GM21360 (cell line): Measurements from ENCODE around the gene IPPK.

ENCODE experiments used
- ATAC-seq: cut with Tn5 transposase; IDR thresholded peaks from one replicate; pipeline ENCODE4 v1.9.1; 2021; ENCODE audit warnings: mild to moderate bottlenecking, moderate library complexity; ENCODE audit not compliant: unreplicated experiment

IPPK gene

DNA sequence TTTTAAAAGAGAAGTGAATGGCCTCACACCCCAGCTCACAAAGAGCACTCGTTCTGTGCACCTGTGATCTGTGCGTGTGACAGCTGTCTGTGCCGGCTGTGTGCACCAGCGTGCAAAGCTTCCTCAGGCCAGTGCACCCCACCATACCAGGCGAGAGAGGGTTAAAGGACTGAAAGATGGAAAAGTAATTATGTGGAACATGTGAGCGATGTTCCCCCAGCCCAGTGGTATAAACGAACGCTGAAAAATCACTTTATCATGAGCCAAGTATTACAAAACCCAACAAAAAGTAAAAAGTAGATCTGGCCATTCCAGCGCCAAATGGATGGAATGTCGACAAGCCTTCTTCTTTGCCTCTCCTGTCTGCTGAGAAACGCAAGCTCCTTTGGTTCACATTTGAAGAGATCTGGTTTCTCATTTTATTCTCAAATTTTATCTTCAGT lies 53.7 kb downstream of the IPPK start:
- ATAC-seq: no peak

DNA sequence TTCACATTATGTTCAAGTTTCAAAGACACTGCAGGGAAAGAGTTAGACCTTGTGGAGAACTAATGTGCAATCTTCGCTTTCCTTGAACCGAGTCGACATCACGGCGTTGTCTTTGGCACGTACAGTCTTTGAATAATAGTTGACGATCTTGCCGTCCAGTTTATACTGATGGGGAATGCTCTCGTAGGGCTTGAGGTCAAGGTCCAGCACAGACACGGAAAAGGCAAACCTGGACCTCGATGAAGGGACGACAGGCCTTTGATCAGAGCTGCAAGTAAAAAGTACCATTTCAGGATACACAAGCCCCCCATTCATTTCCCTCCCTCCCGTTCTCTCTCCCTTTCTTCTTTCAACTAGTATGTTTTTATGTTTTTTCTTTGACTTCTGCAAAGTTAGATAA lies 54.1 kb downstream of the IPPK start:
- ATAC-seq: no peak

DNA sequence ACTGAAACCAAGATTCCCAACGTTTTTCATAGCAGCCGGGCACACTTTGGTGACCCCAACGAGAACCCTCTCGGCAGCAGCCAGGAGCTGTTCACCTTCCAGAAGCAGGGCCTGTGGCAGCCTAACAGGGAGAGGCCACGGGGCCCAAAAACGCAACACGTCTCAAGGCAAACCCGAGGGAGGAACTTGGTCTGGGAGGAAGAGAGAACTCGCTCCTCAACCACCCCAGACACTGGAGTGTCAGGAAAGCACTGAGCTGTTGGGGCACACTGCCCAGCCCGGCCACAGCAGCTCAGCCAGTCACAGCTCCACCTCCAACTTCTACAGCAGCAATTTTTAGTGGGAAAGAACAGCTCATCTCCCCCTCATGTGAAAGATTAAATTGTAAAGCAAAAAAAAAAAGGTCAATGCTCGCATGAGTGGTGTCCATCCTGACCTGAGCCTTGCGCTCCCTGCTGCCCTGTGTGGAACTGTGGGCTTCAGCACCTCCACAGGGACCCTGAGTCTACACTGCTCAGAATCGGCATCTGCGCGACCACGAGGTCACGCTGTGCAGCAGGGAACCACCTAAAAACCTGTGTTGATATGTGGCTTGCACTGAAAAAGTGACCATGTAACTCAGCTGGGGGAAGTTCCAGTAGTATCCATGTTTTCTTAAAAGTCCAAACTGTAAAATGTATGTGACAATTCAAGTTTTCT lies 55.0 kb downstream of the IPPK start:
- no peak for ATAC-seq

DNA sequence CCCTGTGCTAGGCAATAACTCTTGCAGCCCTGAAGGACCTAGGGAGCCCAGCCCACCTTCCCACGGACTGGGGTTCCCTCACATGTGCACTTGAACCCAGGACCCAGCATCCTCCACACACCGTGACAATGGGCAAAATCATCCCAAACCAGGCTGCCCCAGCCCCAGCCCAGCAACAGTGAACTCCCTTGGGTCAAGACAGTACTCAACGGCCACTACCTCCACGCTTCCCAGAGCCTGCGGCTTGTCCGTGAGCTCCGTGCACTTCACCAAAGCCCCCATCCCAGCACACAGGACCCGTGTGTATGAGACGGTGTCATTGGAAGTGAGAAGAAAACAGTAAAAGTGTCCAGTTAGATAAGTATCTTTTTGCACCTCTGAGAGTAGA lies 55.8 kb downstream of the IPPK start:
- no peak for ATAC-seq

DNA sequence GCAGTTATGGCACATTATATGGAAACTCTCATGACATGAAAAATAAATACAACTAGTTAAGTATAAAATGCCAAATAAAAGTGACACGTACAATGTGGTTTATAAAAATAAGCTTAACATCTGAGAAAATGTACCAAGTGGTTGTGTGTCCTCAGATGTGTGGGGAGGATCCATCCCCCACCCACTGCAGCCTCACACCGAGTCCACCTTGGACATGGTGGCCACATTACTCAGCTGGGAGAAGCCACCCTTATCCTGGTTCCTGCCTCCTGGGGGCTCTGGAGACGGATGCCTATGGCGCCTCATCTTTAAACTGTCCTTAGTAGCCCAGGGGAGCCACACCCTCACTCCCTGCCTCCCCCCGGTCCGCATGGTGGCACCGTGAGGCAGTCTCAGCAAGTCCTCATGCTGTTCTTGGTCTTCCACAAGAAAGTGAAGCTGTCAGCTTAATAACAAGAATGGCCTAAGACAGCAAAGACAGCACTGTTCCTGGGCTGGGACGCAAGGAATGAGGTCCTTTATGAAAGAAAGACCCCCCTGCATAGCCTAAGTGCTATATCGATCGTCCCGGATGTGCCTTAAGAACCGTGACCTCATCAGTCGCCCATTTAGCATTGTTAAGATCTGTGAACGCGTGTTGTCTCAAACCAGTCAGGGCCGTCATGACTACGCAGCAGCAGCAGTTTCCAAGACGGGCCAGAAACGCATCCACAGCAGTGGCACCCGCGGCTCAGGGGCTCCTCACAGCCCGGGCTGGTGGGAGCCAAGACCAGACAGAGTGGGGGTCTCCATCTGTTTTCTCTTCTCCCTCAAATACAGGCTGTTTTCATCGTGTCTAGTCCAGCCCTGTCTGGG lies 56.4 kb downstream of the IPPK start:
- ATAC-seq: no peak

DNA sequence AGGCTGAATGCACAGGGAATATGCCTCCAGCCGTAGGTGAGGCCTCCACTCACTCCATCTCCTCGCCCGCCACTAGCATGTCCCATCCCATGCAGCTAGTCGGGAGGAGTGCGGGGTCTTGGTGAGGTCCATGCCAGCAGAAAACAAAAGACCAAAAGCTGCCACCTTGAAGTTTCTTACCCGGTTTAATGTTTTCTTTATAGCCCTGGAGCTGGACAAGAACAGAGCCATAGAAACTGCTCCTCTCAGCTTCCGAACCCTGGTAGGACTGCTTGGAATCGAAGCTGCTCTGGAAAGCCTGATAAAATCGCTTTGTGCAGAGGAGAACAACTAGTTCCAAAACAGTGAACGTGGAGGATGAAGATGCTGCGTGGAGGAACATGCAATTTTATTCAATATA lies 57.1 kb downstream of the IPPK start:
- no peak for ATAC-seq

DNA sequence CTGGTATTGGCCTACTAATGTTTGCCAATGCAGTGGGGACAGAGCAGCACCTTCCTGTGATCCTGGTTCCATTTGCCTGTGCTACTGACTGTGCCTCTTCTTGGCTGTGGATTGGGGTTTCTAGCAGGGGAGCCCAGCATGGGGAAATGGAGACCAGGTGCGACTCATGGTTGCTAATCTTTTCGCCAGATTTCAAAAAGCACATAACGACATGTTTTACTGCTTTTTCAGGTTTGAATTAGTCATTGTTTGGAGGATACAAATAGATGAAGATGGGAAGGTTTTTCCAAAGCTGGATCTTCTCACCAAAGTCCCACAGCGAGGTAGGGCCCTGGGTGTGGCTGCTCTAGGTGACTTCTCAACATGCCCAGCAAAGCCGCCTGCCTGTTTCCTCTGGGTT lies 57.6 kb downstream of the IPPK start:
- no peak for ATAC-seq

DNA sequence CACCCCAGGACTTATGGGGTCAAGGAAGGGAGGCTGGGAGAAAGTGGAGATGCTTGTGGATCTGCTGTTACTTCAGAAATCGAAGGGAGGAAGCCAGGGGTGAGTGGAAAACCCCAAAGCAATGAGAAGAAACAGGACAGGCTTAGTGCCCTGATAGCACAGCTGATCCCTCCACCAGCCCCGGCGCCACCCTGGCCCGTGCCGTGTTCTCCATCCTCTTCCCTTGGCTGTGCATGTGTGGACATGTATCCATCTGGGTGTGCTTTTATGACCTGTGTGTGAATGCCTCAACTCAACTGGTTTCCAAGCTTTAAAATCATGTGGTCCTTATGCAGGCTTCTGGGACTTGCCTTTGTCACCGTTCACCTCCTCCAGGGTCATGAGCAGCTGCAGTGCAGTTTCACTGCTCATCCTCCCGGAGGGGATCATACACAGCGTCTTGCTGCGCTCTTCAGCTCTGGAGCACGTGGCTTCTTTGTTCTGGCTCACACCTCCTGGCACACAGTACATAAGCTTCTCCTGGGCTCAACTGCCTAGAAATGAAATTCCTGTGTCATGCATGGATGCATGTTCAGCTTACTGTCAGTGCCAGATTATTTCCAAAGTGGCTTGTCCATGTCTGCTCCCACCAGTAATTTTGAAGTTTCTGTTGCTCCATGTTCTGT lies 58.2 kb downstream of the IPPK start:
- no peak for ATAC-seq

DNA sequence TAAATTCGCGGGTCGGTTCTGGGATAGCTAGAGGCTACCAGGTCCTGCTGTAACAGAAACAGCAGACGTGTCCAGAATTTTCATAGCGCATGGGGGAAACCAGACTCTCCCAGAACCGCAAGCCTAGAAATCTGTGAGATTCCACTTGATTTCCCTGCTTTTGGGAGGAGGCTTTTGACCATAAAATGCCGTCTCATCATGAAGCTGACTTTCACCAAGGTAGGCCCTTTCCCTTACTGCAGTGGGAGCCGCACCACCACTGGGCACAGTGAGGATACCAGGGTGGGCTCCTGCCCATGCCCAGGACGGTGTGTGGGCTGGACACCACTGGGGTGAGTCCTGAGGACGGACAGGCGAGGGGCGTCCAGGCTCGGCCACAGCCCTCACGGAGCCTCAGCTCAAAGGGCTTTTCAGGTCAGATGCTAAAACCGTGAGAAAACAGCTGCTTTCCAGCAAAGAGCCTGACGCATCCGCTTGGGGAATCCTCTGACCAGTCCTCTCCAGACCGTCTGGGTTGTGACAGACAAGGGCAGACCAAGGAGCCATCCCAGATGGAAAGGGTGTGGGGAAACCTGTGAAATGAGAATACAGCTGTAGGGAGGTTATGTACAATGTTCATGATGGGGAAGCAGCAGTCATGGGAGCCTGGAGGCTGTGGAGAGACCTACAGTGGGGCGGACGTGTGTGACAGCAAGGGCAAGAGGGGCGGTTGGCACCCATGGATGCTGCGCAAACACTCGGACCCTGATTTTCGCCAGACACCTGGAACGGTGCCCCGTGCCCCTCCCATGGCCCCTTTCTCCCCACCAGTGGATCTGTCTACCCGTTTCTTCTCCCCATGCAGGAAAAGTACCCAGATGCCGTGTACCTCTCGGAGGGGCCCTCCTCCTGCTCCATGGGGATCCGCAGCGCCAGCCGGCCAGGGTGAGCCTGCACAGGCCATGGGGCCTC lies 59.2 kb downstream of the IPPK start:
- ATAC-seq: no peak

DNA sequence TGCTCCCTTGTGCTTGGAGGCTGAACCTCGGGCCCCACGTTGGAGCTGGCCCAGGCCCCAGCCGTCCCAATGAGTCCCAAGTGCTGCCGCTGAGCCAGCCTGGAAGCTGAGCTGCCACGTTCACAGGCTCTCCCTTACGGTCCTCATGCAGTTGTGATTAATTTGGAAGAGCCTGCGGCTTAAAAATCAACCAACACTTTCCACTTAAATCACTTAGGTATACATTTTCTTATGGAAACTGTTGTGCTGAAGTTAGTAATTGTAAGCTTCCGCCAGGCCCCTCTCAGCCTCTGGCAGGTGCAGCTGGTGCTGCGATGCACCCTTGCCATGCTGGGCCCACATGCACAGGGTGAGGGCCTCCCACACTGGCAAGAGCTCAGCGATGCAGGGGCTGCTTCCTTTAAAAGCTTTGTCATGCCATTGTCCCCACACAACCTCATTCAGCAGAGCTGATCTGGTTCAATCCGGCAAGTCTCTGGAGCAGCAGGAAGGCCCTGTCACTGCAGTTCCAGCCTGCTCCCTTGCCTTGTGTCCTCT lies 61.0 kb downstream of the IPPK start:
- no peak for ATAC-seq

DNA sequence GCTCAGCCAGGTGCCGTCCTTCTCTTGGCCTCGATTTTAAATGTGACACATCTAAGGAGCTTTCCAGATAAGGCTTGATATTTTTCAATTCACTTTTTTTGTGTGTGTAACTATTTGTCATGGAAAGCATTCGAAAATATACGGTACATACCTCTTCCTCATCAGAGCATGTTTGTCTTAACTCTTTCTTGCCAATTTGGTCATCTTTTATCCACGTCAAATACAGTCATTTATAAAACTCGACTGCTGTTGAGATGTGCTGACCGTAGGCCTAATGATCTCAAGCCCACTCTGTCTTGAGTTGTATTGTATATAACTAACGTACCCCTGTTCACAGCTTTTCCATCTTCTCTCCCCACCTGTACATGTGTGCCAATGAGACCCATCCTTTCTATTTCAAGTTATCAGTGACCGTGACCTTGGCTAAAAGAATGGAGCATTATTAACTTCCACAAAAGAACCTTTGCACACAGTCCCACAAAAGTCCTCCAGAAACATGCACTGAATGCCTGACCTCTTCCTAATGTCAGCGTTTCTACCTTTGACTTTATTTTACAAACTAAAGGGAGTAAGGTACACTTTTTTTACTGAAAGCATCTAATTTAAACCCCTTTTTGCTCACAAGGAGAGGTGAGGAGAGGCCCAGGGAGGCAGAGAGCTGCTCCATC lies 61.6 kb downstream of the IPPK start:
- ATAC-seq: no peak

DNA sequence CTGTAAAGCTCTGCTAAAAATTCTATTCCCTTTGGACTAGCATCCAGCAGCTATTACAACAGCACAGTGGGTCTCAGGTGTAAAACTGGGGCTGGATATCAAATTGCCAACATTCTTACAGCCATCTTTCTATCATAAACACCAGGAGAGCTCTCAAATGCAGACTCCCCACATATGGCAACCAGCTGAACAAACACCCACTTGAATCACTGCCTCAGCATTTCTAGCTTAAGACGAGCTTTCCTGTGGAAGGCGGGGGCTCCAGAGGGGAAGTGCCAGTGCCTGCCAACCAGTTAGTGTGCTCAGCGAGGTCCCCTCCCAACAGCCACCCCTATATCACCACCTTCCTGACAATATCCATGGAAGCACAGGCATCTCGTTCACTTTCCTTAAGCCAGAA lies 62.2 kb downstream of the IPPK start:
- ATAC-seq: no peak

DNA sequence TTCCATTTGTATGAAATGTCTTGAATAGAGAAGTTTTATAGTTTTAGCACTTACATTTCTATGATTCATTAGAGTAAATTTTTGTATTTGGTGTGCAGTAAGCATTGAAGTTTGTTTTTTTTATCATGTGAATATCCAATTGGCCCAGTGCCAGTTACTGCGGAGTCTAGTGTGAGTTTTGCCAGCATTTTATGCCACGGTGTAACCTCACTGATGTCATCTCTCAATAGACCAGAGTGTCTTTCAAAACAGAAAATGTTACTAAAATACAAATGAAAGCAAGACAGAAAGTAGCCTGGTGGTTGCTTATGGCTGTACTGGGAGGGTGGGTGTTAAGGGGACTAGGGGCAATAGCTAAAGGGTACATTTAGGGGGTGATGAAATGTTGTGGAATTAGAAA lies 62.8 kb downstream of the IPPK start:
- no peak for ATAC-seq

DNA sequence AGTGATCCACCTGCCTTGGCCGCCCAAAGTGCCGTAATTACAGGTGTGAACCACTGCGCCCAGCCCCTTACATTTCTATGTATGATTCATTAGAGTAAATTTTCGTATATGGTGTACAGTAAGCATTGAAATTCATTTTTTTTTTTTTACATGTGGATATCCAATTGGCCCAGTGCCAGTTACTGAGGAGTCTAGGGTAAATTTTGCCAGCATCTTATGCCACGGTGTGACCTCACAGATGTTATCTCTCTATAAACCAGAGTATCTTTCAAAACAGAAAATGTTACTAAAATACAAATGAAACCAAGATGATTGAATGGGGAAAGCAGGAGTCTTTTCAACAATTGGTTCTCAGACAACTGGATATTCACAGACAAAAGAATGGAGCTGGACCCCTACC lies 64.7 kb downstream of the IPPK start:
- no peak for ATAC-seq

DNA sequence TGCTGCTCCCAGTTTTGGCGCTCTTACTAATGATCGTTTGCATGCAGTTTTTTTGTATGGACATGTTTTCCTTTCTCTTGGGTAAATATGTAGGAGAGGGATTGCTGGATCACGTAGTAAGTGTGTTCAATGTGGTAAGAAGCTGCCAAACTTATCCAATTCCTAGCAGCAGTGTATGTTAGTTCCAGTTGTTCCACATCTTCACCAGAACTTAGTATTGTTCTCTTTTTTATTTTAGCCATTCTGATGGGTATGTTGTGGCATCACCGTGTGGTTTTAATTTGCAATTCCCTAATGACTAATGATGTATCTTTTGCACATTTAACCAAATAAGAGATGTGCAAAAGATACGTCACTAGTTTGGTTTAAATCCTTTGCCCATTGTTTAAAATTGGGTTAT lies 65.9 kb downstream of the IPPK start:
- ATAC-seq: no peak

DNA sequence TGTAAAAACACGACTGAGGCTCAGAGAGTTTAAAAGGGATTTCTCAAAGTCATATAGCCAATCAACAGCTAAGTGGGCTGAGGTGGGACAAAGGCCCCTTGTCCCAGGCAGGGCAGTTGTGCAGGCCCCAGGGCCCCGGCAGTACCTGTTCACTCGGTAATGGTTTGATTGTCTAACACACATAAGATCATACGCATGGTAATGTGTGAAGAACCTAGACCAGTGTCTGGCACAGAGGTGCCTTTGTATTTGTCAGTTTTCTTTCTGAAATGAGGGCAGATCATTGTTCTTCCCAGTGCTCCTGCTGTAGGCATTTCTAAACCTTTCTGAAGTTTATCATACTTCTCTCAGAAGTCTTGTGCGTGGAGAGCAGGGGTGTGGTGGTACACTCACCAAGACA lies 66.8 kb downstream of the IPPK start:
- ATAC-seq: no peak

DNA sequence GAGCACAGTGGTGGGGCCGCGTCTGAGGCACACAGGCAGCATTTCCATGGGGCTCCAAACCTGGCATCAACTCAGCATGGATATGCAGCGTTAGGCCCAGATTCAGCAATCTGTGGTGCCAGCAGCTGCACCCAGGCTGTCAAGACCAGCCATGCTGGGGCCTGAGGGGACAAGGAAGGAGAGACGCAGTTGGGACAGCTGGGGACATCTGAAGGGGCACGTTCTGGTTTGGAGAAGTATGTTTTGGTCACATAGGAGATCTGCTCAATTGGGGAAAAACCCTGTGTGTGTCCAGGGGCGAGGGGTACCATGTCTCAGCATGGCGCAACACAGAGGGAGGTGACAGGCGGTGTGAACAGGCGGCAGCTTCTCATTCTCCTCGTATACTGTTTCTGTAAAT lies 67.5 kb downstream of the IPPK start:
- ATAC-seq: no peak

DNA sequence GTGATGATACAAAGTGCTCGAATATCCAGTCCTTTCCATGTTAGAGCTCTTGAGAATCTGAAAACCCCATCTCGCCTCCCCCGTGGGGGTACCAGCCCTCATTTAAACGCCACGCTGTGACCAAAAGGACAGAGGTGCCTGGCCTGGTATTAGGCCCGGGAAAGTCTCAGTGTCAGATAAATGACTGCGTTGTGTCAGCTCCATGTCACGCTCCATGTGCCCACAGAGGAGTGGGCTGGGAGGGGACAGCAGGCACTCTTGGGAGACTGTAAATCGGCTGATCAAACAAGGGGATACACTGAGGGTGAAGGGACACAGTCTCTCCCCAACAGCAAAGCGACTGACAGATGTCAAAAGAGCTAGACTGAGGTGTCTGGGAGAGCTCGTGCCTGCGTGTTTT lies 68.5 kb downstream of the IPPK start:
- no peak for ATAC-seq

DNA sequence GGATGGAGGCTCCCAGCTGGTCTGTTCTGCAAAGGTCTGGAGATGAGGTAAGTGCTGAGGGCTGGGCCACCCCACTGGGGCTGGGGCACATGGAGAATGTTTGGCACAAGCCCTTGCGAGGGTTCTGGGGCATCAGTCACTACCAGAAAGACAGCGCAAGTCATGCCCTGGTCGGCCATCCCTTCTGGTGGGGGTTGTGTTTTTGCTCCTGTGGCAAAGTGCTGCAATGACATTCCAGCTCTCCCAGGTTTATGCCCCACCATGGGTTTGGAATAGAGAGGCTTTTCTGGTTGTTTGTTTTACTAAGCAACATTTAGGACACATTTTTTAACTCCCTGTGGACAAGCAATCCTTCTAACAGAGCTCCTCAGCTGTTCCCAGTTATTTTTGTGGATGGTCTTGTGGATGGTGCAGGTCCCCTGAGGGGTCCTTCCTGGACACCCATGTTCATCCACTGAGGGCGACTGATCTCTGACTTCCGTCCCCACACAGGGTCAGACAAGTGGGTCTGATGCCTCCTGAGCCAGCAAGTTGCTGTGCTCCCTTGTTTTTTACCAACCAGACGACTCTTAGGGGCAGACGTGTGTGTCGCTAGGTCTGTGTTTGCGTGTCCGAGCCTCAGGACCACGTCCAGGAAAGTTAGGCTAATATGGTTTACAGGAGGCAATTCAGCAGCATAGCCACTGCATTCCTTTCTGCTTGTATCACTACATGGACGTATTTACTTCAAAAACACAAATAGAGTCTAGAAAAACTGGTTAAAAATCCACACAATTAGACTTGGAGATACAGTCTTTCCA lies 69.3 kb downstream of the IPPK start:
- ATAC-seq: no peak
